Measurements from ENCODE around the gene RNF8.

DNA sequence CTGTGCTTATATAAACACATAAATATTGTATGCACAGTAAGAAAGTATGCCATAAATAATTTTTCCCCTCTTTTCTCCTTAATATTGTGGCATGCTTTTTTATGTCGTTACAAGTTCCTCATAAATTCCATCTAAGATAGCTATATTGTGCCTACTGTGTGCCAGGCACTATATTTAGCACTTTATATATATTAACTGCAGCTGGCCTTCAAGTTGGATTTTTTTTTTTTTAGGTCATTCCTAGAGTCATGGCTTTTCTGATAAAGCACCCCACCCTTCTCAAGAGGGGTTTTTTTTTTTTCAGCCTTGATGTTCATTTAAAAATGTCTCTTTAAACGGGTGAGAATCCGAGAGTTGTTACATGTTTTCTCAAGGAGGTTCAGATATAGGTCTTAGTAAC, 42.8 kb upstream of the RNF8 start:
- TF ChIP-seq, protein P1, sequence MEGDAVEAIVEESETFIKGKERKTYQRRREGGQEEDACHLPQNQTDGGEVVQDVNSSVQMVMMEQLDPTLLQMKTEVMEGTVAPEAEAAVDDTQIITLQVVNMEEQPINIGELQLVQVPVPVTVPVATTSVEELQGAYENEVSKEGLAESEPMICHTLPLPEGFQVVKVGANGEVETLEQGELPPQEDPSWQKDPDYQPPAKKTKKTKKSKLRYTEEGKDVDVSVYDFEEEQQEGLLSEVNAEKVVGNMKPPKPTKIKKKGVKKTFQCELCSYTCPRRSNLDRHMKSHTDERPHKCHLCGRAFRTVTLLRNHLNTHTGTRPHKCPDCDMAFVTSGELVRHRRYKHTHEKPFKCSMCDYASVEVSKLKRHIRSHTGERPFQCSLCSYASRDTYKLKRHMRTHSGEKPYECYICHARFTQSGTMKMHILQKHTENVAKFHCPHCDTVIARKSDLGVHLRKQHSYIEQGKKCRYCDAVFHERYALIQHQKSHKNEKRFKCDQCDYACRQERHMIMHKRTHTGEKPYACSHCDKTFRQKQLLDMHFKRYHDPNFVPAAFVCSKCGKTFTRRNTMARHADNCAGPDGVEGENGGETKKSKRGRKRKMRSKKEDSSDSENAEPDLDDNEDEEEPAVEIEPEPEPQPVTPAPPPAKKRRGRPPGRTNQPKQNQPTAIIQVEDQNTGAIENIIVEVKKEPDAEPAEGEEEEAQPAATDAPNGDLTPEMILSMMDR (IDR thresholded peaks at IDR 0.05; ENCODE audit: poor library complexity), result no peak
- no peak for TF ChIP-seq EZH2phosphoT487 (IDR thresholded peaks at IDR 0.05; ENCODE audit: low read depth, severe bottlenecking, unreplicated experiment)

Measured in hepatocyte (in vitro differentiated cells).